ENCODE data around the gene ABHD16A. TPM values are rescaled to one million over a fixed set of nuclear protein-coding genes. Genes with fewer than 3 reads are reported as not detected.

Gene ABHD16A
- total and polyA plus RNA-seq, 2 of the 13 experiments (the other 11 are each of a cell fraction or from before 2014, with no cell fraction given) = 43.5 to 45.4 TPM

- TF ChIP-seq ZSCAN30 (CRISPR knock-in tag; IDR thresholded peaks at IDR 0.05) = peak; percentile 91
- no peak for TF ChIP-seq ZNF513 (CRISPR knock-in tag; conservative IDR thresholded peaks at IDR 0.05)
- TF ChIP-seq ZBTB26 (CRISPR knock-in tag; IDR thresholded peaks at IDR 0.05; ENCODE audit: borderline replicate concordance) = peak; percentile 40; the same call in 1 of the 2 replicates
- peak; percentile 79; the same call in 1 of the 2 replicates for TF ChIP-seq ZNF747 (CRISPR knock-in tag; IDR thresholded peaks at IDR 0.05; ENCODE audit: borderline replicate concordance)
- TF ChIP-seq BATF2 (CRISPR knock-in tag; IDR thresholded peaks at IDR 0.05) = no peak
- no peak for TF ChIP-seq SMARCC2 (IDR thresholded peaks at IDR 0.05)
- peak; percentile 81 for TF ChIP-seq SALL1 (CRISPR knock-in tag; IDR thresholded peaks at IDR 0.05)
- no peak for TF ChIP-seq EHMT2 (IDR thresholded peaks at IDR 0.05; ENCODE audit: borderline replicate concordance, low read depth, low read length)
- no peak for TF ChIP-seq ZBTB3 (CRISPR knock-in tag; IDR thresholded peaks at IDR 0.05; ENCODE audit: borderline replicate concordance, low read depth)
- TF ChIP-seq GMEB1 (CRISPR knock-in tag; IDR thresholded peaks at IDR 0.05; ENCODE audit: borderline replicate concordance) = peak; percentile 79
- TF ChIP-seq SPEN (CRISPR knock-in tag; IDR thresholded peaks at IDR 0.05; ENCODE audit: low read depth) = peak; percentile 93
- TF ChIP-seq ZMYM2 (CRISPR knock-in tag; IDR thresholded peaks at IDR 0.05) = no peak; the same call in 1 of the 2 replicates
- peak; percentile 72 for TF ChIP-seq YY1 (IDR thresholded peaks at IDR 0.05; ENCODE audit: insufficient read depth, insufficient replicate concordance, low read depth, low read length)
- no peak for TF ChIP-seq HNRNPK (IDR thresholded peaks at IDR 0.05; ENCODE audit: low read depth, low read length, poor library complexity, severe bottlenecking)
- no peak for TF ChIP-seq FOXA1 (IDR thresholded peaks at IDR 0.05)
- TF ChIP-seq FOXA1 (CRISPR knock-in tag; IDR thresholded peaks at IDR 0.05) = peak; percentile 46
- TF ChIP-seq SAFB2 (CRISPR knock-in tag; IDR thresholded peaks at IDR 0.05; ENCODE audit: borderline replicate concordance, low read depth) = no peak; the same call in 1 of the 2 replicates
- no peak for TF ChIP-seq SYNCRIP (IDR thresholded peaks at IDR 0.05; ENCODE audit: insufficient read depth, low read depth, low read length)
- TF ChIP-seq ZC3H13 (CRISPR knock-in tag; IDR thresholded peaks at IDR 0.05) = peak; percentile 84; the same call in 1 of the 2 replicates
- TF ChIP-seq ZNF44 (CRISPR knock-in tag; IDR thresholded peaks at IDR 0.05) = no peak
- TF ChIP-seq TIGD3 (CRISPR knock-in tag; IDR thresholded peaks at IDR 0.05; ENCODE audit: borderline replicate concordance) = no peak; the same call in 1 of the 2 replicates
Measured at GRCh38 chr6:31702819-31703716, at the start of gene ABHD16A (continued).
